ENCODE data around the gene APLNR.

APLNR gene

DNA sequence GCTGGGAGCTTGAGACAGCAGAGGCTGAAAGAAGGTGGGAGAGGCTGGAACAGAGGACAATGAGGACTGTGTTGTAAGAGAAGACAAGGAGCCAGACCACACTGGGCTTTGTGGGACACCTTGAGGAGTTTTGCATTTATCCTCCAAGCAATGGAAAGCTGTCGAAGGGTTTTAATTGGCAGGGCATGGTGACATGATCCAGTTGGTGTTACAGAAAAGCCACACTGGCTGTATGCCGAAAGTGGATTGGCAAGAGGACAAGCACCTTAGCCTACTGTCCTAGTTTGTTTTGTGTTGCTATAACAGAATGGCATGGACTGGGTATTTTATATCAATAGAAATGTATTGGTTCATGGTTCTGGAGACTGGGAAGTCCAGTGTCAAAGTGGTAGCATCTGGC, 14.0 kb upstream of the APLNR start:
- DNase-seq, result no peak

- peak; percentile 21 for DNase-seq
Measured at GRCh38 chr11:57249384-57250319, 12.6 kb upstream of the APLNR start.

DNA sequence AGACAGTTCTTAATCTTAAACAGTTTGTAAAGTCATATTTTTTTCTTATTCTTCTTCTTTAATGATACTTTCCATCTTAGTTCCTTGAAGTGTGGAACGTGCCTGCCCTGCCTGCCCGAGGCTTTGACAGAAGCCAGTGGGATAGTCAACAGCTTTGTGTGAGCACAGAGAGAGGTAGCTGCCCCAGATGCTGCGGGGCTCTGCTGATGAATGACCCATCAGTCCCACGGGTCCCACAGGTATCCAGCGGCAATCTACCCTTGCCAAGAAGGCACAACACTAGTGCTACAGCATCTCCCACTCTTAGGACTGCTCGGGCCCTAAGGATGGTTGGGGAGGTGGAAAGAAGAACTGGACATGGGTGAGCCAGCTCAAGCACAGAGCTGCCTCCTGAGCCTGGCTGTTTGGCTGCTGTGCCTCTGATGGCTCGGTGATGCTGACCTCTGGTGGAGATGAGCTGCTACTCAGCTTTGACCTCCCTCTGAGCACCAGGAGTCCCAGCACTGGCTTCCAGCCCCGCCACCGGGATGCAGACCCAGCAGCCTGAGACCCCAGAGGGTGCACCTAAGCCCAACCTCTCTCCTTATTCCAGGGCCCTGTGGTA, 11.8 kb upstream of the APLNR start:
- DNase-seq, result no peak

DNA sequence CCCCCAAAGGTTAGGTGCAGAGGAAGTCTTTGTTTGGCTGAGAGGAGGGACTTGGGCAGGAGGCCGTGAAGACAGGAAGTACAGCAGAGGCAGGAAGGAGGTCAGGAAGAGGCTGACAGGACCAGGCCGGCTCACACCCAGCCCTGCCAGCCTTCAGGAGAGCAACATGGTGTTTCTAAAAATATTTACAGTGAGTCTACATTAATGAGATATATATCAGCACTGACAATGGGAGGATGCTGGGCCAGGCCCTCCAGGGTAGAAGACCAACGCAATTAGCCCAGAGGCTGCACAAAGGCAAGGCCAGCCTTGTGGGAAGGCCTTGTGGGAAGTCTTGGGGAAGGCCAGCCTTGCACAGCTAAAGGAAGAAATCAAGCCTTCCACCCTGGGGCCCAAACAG, 7.9 kb upstream of the APLNR start:
- no peak for DNase-seq

DNA sequence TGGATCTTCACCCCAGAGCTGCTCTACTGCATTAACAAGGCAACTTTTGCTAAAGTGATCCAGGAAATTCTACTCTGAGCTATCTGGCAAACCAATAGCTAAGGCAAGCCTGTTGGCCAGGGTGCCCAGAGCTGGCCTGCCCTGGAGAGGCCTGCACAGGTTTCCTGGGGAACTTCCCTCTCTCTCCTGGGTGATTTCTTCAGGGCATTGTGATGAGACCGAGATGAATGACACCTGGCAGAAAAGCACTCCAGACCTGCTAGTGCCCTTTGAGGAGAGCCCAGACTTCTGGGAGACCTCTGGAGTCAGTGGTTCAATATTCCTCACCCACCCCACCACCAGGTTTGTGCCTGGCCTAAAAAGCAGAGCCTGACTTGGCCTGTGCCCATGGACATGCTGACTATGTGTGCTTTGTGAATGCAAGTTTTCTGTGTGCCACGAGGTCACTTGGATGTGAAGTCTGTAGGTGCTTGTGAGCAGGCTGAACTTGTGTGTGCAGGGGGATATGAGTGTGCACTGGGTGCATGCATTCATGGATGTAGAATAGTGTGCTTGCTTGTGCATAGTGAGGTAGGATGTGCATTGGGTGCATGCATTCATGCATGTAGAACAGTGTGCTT, 4.4 kb upstream of the APLNR start:
- DNase-seq, result no peak

DNA sequence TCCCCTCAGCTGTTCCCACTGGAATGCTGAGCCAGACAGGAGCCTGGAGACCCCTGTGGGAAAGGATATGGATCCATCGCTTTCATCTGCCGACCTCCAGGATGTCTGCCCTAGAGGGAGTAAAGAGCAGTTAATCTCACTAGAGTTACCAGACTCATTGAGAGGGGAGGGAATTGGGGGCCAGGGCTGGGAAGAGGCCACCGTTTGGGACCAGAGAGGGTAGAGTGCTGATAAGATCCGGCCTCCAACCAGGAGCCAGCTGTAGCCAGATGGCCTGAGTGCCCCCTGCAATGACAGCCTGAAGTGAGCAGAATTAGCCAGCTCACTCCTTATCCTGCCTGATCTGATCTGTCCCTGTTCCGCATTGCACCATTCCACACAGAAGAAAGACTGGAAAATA, 3.7 kb upstream of the APLNR start:
- DNase-seq, result no peak

- no peak for DNase-seq
Measured at GRCh38 chr11:57240007-57240406, 3.0 kb upstream of the APLNR start.

DNA sequence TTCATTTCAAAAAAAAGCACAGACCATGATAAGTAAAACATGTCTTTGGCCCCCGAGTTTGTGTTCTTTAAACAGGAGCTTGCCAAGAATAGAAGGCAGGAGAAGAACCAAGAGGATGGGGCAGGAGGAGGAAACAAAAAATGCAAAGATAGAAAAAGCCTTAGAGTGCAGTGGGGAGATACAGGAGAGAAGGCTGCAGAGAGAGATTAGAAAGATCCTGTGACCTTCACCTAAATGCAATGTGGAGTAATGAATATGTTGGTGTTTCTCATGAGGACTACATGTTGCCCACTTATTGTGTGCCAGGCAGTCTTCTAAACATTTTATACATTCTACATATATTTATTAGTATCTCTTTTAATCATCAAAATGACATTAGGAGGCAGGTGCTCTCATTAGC, 2.3 kb upstream of the APLNR start:
- no peak for DNase-seq

GRCh38 chr11:57235761-57236703, 1.0 kb downstream of the APLNR start:
- DNase-seq, result no peak

GRCh38 chr11:57233702-57234101, 3.3 kb downstream of the APLNR start:
- DNase-seq, result no peak

- DNase-seq, result no peak
Measured at GRCh38 chr11:57231539-57232253, 5.4 kb downstream of the APLNR start.

GRCh38 chr11:57230791-57231538, 6.1 kb downstream of the APLNR start:
- no peak for DNase-seq

DNA sequence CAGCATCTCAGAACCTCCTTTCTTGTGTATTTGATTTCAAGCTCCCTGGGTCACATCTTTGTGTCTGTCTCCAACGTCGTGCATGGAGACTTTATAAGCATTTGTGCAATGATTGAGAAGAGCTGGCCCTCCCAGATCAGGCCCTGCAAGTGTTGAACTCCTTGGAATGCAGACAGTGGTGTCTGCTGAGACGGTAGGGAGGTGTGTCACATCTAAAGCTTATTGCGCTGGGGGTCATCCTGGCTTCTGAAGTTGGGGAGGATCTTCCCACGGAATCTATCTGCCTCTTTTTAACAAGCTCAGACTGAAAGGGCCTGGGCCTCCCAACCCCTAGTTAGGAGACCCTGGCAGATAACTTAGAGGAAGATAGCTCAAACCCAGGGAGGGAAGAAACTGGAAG, 6.7 kb downstream of the APLNR start:
- no peak for DNase-seq

GRCh38 chr11:57228600-57228999, 8.4 kb downstream of the APLNR start:
- DNase-seq, result no peak

DNA sequence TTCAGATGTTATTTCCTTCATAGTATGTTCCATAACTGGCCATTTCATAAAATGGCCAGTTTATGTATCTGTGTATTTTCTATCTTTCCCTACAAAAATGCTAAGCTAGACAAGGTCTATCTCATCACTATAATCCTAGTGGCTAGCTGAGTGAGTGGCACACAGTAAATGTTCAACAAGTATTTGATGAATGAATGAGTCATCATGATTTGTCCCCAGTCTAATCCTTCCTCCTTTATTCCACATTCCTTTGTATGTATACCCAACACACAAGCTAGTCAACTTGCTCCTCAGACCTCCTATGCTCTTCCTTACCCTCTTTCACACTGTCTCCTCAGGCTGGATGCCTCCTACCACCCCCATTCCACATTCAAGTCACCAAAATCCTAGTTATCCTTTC, 12.5 kb downstream of the APLNR start:
- DNase-seq, result no peak

DNA sequence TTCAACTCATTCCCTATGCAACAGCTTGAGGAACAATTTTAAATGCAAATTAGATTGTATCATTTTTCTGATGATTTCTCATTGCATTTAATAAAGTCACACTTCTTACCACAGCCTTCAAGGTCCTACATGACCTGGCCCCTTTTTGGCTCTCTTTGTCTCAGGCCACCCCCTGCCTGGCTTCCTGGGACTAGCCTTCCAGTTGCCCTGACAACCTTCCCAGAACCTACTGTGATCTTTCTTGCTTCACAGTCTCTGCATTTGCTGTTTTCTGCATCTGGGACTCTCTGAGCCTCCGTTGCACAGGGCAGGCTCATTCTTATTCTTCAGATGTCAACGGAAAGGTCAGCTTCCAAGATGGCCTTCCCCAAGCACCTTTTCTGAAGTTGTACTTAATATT, 12.9 kb downstream of the APLNR start:
- DNase-seq, result no peak

DNA sequence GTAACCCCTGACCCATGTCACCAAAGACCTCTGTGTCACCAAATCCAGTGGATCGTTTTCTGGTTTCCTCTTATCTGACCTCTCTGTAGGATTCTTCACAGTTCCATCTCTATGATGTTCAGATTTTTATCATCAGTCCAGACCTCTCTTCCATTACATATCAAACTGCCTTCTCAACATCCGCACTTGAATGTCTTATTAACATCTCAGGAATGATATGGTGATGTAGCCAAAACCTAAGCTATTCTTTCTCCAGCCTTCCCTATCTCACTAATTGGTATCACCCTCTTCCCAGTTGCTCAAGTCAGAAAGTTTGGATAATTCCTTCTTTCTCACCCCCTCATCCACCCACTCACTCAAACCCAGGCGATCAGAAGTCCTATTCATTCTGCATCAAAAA, 13.4 kb downstream of the APLNR start:
- DNase-seq, result no peak

- no peak for DNase-seq
Measured at GRCh38 chr11:57222239-57222638, 14.8 kb downstream of the APLNR start.

DNA sequence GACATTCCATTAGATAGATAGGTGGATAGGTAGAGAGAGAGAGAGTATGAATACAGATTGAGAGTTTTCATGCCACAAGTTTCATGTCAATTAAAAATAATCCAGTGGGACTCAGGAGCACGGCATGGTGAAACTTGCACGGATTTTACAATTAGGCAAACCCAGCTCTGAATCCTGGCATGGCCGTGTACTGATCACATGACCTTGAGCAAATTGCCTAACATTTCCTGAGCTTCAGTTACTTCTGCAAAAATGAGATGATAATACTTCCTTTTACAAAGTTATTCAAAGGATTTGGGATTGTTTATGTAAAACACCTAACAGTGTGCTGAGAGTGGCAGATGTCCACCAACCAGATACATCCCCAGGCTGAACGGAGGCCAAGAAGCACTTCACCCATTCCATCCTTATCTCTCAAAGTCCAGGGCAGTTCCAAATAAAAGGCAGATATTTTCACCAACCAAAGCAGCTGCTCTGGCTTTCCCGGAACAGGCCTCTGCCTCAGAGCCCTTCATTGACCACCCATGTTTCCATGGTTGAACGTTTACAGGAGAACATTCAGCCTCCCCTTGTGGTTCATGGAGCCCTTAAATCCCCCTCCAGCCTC, 17.9 kb downstream of the APLNR start:
- DNase-seq, result no peak

DNA sequence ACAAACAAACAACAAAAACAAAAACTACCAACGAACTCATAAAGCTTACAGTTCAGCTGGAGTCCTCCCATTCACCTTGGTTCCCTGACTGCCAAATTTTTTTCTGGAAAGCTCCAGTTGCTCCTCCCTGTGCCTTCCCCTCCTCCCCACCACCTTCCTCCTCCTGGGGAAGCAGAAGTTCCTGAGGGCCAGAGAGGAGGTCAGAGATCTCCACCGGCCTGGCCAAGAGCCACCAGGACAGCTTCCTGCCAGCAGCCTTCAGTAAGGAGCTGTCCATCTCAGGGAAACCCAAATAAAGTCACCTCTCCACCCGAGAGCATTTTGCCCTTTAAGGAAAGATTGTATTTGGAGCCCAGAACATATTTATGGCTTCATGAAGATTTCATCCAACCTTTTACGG, 20.0 kb downstream of the APLNR start:
- no peak for DNase-seq

GRCh38 chr11:57216463-57216862, 20.6 kb downstream of the APLNR start:
- no peak for DNase-seq
